Measurements from ENCODE around the gene RAD54L2. TPM values are rescaled to one million over a fixed set of nuclear protein-coding genes. Genes with fewer than 3 reads are reported as not detected.
"Not testable (repeated sequence)": the region's sequence is repeated elsewhere in the genome, so short reads cannot be mapped to it uniquely, and the experiment has no call there.

RAD54L2 gene, protein sequence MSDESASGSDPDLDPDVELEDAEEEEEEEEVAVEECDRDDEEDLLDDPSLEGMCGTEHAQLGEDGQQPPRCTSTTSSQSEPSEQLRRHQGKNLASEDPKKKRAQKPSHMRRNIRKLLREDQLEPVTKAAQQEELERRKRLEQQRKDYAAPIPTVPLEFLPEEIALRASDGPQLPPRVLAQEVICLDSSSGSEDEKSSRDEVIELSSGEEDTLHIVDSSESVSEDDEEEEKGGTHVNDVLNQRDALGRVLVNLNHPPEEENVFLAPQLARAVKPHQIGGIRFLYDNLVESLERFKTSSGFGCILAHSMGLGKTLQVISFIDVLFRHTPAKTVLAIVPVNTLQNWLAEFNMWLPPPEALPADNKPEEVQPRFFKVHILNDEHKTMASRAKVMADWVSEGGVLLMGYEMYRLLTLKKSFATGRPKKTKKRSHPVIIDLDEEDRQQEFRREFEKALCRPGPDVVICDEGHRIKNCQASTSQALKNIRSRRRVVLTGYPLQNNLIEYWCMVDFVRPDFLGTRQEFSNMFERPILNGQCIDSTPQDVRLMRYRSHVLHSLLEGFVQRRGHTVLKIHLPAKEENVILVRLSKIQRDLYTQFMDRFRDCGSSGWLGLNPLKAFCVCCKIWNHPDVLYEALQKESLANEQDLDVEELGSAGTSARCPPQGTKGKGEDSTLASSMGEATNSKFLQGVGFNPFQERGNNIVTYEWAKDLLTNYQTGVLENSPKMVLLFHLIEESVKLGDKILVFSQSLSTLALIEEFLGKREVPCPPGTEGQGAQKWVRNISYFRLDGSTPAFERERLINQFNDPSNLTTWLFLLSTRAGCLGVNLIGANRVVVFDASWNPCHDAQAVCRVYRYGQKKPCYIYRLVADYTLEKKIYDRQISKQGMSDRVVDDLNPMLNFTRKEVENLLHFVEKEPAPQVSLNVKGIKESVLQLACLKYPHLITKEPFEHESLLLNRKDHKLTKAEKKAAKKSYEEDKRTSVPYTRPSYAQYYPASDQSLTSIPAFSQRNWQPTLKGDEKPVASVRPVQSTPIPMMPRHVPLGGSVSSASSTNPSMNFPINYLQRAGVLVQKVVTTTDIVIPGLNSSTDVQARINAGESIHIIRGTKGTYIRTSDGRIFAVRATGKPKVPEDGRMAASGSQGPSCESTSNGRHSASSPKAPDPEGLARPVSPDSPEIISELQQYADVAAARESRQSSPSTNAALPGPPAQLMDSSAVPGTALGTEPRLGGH (N-terminal part only)
- 10 to 100 TPM; 11.5 to 16.0 (median 14.6) TPM for polyA plus RNA-seq (ENCODE audit: insufficient read length in 4 of 4)

DNA sequence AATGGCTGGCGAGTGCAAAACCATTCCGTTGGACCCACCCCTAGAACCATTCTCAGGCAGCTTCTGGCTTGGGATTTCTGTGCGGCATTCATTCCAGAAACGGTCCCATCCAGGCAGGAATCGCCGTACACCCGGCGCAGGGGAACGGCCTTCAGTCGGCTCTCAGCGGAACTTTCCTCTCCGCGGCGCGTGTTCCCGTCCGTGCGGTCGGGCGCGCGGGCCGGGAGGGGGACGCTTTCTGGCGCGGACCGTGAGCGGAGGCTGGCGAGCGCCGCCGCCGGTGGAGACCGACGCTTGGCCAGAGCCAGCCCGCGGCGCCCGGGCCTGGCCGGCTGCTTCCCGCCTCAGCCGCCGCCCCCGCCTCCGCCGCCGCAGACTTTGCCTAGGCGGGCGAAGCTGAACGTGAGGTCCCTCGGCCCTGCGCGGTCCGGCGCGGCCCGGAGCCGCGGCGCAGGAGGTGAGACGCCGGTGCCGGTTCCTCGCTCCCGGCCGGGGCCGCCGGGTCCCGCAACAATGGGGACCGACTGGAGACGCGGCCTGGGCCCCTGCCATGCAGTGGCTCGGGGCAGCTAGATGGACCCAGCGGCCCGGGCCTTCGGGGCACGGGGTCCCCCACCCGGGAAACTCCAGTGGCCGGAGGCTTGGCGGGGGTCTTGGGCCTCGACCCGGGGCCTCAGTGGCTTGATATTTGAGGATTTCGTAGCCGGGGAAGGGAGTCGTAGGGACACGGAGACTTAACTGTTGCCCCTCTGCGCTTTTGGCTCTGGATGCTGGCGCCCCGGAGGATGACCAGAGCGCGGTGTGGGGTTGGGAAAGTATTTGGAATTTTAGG is at the start of gene RAD54L2:
Gene RAD54L2, plus strand, starts transcription at position 261 of the 832 bp plus-strand sequence. CDS start 51,702 bp downstream, outside the sequence.
- peak in 3 of 4 donors; percentile 52 to 63 (median 57) for DNase-seq (ENCODE audit: low read depth in 4 of 4, low spot score in 3 of 4)

DNA sequence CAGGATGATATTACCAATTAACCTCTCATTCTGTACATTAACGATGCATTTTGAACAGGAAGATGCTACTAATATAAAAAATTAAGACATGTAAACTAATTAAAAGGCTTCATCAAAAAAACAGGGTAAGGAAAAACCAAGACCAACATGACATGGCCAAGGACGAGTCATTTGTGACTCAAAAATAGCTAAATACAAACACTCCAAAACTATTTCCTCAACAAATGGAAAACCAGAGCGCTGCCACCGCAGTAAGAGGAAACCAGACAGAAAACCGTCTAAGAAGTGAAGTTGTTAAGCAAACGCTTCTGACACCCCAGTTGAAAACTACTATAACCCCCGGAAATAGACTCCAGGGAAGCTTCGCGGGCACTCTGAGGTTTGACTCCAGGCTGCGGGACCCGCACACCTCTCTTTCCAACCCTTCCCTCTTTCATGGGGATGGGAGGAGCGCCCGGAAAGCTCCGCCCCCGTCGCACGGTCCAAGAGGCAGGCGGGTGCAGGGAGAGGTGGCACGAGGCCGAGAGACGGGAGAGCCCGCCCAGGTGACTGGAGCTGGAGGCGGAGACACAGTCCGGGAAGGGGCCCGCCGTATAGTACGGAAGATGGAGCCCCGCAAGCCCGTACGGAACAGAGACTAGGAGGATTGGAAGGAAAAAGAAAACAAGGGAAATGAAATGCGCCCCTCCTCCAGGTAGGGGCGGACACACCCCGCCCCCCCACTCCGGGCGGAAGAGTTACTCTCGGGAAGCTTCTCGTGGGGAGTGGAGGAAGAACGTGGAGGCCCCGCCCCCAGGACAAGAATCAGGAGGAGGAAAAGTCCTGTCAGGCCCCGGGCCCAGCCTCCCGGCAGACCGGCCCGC is 39.4 kb upstream of the RAD54L2 start:
- peak; percentile 82 to 86 (median 84) for DNase-seq (ENCODE audit: low read depth in 4 of 4, low spot score in 3 of 4)

- no peak for DNase-seq (ENCODE audit: low read depth in 4 of 4, low spot score in 3 of 4)
These were observed 37.8 kb upstream of the RAD54L2 start for GRCh38 chr3:51500632-51501131.

DNA sequence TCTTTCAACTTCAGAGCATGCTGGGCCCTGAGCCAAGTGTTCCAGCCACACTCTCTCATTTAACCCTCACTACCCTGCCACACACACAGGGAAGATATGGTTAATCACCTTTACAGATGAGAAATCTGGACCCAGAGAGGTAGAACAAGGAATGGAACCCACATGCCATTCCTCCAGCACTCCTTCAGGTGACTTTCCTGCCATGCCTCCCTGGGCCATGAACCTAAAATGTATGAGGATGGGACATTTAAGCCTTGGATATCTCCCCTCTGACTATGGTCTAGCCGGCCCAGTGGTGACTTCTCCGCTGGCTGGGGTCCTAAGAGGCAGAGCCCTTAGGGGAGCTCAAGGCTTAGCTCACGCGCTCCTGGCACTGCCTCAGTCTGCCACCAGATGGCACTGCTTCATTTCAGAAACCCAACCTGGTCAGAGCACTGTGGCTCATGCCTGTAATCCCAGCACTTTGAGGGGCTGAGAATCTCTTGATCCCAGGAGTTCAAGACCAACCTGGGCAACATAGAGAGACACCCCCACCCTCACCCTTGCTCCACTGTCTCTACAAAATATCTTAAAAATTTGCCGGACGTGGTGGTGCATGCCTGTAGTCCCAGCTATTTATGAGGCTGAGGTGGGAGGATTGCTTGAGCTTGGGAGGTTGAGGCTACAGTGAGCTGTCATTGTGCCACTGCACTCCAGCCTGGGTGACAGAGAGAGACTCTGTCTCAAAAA is 36.5 kb upstream of the RAD54L2 start:
- DNase-seq (ENCODE audit: low read depth in 4 of 4, low spot score in 3 of 4): peak; percentile 38 to 51 (median 45)

DNA sequence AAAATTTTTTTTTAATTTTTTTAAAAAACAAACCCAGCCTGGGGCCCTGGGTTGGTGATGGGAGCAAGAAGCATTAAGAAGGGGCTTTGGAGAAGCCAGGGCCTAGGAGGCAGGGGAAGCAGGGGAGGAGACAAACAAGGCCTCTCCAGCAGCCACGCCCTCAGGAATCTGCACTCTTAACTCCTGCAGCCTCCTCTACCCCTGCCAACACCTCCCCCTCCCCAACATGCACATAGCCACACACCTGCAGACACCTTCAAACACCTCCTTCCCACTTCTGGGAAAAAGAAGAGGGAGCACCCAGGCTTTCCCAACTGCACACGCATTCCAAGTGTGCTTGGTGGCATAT is 36.0 kb upstream of the RAD54L2 start:
- DNase-seq (ENCODE audit: low read depth in 4 of 4, low spot score in 3 of 4): no peak

GRCh38 chr3:51503007-51503406 is 35.5 kb upstream of the RAD54L2 start:
- no peak for DNase-seq (ENCODE audit: low read depth in 4 of 4, low spot score in 3 of 4)

DNA sequence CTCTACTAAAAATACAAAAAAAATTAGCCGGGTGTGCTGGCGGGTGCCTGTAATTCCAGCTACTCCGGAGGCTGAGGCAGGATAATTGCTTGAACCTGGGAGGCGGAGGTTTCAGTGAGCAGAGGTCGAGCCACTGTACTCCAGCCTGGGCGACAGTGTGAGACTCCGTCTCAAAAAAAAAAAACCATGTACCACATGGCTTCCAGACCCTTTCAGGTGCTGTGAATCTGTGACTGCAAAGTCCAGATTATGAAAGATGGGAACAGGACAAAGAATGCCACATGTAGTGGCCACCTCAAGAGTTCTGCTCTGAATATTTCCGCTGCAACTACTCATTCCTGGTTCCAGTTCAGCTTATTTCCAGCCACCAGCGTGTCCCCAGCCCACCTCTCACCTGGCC is 30.3 kb upstream of the RAD54L2 start:
- DNase-seq (ENCODE audit: low read depth in 4 of 4, low spot score in 3 of 4): no peak

DNA sequence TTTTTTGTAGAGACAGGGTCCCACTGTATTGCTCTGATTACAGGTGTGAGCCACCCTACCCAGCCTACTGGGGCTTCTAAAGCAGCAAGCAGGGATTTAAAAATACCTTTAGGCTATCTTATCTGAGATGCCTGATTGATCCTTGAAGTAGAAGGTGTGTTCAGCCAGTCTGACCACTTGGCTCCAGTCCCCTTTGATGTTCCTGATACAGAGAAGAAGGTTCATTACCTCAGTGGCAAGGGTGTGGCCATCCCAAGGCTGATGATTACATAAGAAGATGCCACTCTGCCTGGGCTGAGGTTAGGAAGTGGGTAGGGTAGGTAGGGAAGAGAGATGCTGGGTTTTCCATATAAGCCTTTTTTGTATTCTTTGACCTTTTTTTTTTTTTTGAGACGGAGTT is 27.5 kb upstream of the RAD54L2 start:
- DNase-seq (ENCODE audit: low read depth in 4 of 4, low spot score in 3 of 4): no peak

- no peak for DNase-seq (ENCODE audit: low read depth in 4 of 4, low spot score in 3 of 4)
These were observed 24.3 kb upstream of the RAD54L2 start for GRCh38 chr3:51514210-51514609.

DNA sequence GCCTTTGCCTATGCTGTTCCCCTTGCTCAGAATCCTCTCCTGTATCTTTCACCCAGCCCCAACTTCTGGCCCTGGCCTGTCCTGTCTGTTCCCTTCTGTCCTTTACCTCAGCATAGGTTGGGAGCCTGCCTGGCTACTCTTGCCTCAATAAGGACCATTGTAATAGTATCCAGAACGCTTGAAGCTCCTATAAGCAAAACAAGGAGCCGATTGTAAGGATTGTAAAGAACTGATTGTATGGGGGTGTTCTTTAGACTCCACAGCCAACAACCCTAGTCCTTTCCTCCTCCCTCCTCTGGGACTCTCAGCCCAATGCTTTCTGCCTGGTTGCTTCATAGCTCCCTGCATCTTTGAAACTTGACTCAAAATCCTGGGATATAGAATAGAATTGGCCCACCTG is 18.7 kb upstream of the RAD54L2 start:
- DNase-seq (ENCODE audit: low read depth in 4 of 4, low spot score in 3 of 4): no peak

DNA sequence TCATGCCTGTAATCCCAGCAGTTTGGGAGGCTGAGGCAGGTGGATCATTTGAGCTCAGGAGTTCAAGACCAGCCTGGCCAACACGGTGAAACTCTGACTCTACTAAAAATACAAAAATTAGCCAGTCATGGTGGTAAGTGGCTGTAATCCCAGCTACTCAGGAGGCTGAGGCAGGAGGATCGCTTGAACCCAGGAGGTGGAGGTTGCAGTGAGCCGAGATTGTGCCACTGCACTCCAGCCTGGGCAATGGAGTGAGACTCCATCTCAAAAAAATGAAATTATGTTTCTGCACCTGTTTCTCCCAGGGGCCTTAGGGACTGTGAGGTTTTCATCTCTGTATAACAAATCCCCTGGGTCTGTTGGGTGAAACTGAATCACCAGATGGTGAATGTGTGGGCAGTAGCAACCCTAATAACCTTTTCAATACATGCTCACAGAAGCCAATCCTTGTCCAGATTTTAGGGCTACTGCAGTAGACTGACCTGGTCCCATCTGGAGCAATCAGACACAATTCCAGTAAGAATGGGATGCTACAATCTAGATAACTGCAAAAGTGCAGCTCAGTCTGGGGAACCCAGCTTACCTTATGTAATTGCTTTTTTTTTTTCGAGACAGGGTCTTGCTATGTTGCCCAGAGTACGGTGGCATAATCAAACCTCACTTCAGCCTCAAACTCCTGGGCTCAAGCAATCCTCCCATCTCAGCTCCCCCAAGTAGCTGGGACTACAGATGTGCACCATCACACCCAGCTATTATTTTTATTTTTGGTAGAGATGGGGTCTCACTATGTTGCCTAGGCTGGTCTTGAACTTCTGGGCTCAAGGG is 17.4 kb upstream of the RAD54L2 start:
- DNase-seq (ENCODE audit: low read depth in 4 of 4, low spot score in 3 of 4): not testable (repeated sequence)

- no peak for DNase-seq (ENCODE audit: low read depth in 4 of 4, low spot score in 3 of 4)
These were observed 16.1 kb upstream of the RAD54L2 start for GRCh38 chr3:51522273-51522962.

GRCh38 chr3:51524874-51525273 is 13.6 kb upstream of the RAD54L2 start:
- DNase-seq (ENCODE audit: low read depth in 4 of 4, low spot score in 3 of 4): not testable (repeated sequence)

GRCh38 chr3:51530485-51530884 is 8.0 kb upstream of the RAD54L2 start:
- no peak for DNase-seq (ENCODE audit: low read depth in 4 of 4, low spot score in 3 of 4)

DNA sequence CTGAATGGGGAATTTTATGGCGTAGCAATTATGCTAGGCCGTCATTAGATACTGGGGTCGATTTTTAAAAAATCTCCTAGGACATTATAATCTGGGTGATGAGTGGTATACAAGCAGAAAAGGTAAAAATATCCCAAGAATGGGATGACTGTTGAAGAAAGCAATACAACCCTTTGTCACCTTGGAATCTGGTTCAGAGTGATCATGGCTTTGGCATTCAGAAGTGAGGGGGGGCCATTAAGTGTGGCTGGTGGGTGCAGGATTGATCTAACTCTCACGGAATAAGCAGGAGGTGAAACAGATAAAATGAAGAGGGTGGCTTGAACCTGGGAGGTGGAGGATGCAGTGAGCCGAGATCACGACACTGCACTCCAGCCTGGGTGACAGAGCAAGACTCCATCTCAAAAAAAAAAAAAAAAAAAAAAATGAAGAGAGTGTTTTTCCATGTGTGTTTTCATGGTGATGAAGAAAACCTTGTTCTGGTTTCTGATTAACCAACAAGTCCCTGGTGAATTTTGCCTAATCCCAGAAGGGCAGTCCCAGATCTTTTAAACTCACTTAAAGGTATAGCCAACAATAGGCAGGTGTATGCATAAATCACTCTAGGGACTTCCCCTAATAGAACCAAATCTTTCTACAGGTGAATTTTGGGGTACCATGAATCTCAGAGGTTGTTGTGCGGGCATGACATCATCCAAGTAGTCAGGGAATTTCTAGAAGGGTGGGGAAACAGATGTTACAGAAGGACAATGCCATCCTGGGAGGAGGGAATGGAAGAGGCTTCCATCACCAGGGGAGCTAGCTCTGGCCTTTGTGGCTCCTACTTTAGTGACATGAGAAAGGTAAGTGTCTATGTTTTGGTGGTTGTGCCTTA is 3.1 kb upstream of the RAD54L2 start:
- DNase-seq (ENCODE audit: low read depth in 4 of 4, low spot score in 3 of 4): no peak

DNA sequence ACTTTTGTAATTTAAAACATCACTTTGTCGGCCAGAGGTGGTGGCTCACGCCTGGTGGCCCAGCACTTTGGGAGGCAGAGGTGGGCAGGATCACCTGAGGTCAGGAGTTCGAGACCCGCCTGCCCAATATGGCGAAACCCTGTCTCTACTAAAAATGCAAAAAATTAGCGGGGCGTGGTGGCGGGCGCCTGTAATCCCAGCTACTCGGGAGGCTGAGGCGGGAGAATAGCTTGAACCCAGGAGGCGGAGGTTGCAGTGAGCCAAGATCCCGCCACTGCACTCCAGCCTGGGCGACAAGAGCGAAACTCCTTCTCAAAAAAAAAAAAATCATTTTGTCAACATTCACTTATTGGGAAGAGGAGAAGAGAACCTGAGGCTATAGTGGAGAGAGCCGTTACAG is 888 bp upstream of the RAD54L2 start:
- DNase-seq (ENCODE audit: low read depth in 4 of 4, low spot score in 3 of 4): not testable (repeated sequence)

All from left renal pelvis (tissue), 4 donors.